Renal pelvis (tissue), 4 donors: ENCODE results near the gene FBXW9. TPM values are rescaled to one million over a fixed set of nuclear protein-coding genes. Genes with fewer than 3 reads are reported as not detected.
A peak's percentile ranks its signal among the peaks of the same experiment; 100 is the strongest.
"Not testable (repeated sequence)": the region's sequence is repeated elsewhere in the genome, so short reads cannot be mapped to it uniquely, and the experiment has no call there.

Source experiments
- DNase-seq: peaks from one replicate; pipeline ENCODE4 v3.0.0-alpha.2; 2013
- polyA plus RNA-seq, 3 donors: library from polyadenylated mRNA; unstranded; fragments of 120-200 nt; gene quantifications; one replicate each; pipeline ENCODE4 v1.2.1, GENCODE V29; 2013; ENCODE audit not compliant: insufficient read length in 3 of 3

FBXW9 gene
- polyA plus RNA-seq, 3 donors = 16.6 to 18.9 (median 18.3) TPM

GRCh38 chr19:12664406-12665280 is 31.8 kb downstream of the FBXW9 start:
- no peak for DNase-seq

DNA sequence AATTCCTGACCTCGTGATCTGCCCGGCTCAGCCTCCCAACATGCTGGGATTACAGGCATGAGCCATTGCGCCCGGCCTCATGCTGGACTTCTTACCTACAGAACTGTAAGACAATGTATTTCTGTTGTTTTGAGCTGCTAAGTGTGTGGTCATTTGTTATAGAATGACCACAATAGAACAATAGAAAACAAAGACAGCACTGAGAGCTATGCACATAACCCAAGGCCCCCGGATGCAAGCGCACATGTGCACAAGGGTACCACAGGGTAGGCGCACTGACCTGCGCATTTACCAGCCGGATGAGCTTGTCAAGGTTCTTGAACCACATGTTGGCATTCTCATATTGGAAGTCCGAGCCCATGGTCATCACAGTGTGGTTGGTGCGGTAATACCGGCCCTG is 35.5 kb downstream of the FBXW9 start:
- DNase-seq = no peak

DNA sequence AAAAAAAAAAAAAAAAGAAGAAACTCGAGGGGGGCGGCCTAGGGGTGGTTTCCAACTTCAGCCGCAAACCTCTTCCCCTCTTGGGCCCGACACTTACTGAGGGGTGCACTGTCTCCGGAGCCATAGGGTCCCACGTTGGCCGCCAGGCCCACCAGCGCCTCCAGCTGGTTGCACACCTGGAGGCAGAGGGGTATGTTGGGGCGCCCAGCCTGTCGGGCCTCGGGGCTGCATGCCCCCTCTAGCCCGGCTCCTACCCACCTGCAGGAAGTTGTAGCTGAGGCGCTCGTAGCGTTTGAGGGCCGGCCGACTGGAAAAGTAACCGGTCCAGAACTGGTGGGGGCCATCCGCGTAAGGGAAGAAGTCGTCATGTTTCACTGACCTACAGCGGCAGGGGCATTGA is 38.5 kb downstream of the FBXW9 start:
- DNase-seq = no peak

- no peak for DNase-seq
Observed at GRCh38 chr19:12656899-12657571, 39.4 kb downstream of the FBXW9 start.

GRCh38 chr19:12655546-12655945 is 40.9 kb downstream of the FBXW9 start:
- DNase-seq = no peak

- DNase-seq = no peak
Observed at GRCh38 chr19:12652219-12652618, 44.2 kb downstream of the FBXW9 start.

- DNase-seq = no peak
Observed at GRCh38 chr19:12649941-12650340, 46.5 kb downstream of the FBXW9 start.

GRCh38 chr19:12648088-12648487 is 48.3 kb downstream of the FBXW9 start:
- no peak for DNase-seq

- peak; percentile 54 for DNase-seq
Observed at GRCh38 chr19:12647490-12648071, 48.9 kb downstream of the FBXW9 start.

GRCh38 chr19:12647047-12647446 is 49.4 kb downstream of the FBXW9 start:
- DNase-seq = no peak

DNA sequence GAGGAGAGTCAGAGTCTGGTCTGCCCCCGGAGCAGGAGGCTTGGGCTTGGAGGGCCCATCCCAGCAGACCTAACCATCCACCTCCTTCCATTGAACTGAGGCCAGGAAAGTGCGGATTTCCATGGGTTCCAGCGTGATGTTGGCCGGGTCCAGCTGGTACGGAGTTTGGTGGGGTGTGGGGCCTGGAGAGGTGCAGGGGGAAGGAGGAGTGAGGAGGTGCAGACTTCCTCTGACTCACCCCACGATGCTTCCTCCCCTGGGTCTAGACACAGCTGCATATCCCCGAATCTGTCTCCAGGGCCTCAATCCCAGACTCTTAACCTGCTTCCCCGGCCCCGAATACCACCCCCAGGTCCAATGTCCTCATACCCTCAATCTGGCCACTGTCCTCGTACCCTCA is 49.9 kb downstream of the FBXW9 start:
- DNase-seq = no peak

DNA sequence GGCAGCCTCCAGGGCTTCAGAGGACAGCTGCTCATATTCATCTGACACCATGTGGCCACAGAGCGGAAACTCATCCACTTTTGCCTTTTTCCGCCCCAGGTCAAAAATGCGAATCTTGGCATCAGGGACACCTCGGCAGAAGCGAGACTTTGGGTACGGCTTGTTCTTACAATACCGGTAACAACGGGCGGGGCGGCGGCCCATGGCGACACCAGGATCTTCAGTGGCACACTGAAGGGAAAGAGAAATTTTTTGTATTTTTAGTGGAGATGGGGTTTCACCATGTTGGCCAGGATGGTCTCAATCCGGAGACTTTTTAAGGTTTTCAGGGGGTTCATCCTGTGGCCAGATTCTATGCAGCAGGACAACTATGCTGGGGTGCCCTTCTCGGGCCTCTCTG is 52.7 kb downstream of the FBXW9 start:
- DNase-seq = not testable (repeated sequence)

GRCh38 chr19:12642506-12642905 is 53.9 kb downstream of the FBXW9 start:
- DNase-seq = no peak

- DNase-seq = no peak
Observed at GRCh38 chr19:12641456-12641855, 55.0 kb downstream of the FBXW9 start.

DNA sequence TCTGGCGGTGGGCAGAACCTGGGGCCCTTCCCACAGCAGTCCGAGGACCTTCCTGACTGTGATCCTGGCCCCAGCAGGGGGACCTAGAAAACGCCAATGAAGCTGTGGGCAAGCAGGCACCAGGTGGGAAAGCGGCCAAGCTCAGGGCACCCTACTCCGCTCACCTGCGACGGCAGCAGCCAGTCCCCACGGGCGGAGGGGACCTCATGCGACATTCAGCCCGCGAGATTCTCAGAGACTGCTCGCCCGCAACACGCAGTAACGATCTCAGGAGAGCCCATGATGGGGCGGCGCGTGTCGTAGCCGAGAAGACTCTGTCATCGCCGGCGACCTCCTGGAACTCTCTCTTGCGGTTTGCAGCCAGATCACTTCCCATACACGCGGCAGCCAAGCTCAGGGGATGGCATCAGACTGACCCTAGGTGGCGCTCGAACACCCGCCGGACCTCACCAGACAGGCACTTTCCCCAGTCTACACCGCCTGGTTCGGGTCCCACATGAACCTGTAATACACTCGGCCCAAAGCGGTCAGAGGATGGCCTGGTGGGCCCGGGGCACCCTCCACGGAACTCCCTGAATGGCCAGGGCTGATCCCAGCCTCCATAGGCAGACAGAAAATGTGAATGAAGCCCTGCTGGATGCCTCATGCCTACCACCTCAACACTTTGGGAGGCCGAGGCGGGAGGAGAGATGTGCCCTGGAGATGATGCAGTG is 56.4 kb downstream of the FBXW9 start:
- peak; percentile 79 for DNase-seq

Other genes starting within 250 kb of the FBXW9 start
- gene ZNF709, start 211.8 kb downstream of the FBXW9 start, polyA plus RNA-seq = 10 to 100 TPM in 1 of 3 donors, 1 to 10 TPM in 2; 6.1 to 13.9 (median 7.5) TPM
- gene ZNF564, start 145.1 kb downstream of the FBXW9 start, polyA plus RNA-seq = 10 to 100 TPM; 12.0 to 13.6 (median 12.7) TPM
- gene ZNF490, start 85.8 kb downstream of the FBXW9 start, polyA plus RNA-seq = 1 to 10 TPM; 4.2 to 5.8 (median 5.6) TPM
- 10 to 100 TPM; 14.8 to 26.2 (median 22.0) TPM for gene ZNF791, start 85.7 kb downstream of the FBXW9 start, polyA plus RNA-seq
- gene MAN2B1, start 29.9 kb downstream of the FBXW9 start, polyA plus RNA-seq = 10 to 100 TPM; 31.3 to 41.3 (median 37.8) TPM
- gene WDR83, start 29.8 kb downstream of the FBXW9 start, polyA plus RNA-seq = 10 to 100 TPM; 19.7 to 27.9 (median 27.8) TPM
- gene DHPS, start 14.8 kb downstream of the FBXW9 start, polyA plus RNA-seq = 10 to 100 TPM; 83.0 to 91.7 (median 87.7) TPM
- under 1 TPM in 2 of 3 donors, not detected in 1; 0.28 to 0.68 TPM for gene GNG14, start 8.6 kb downstream of the FBXW9 start, polyA plus RNA-seq
- gene TNPO2, start 27.3 kb upstream of the FBXW9 start, polyA plus RNA-seq = 10 to 100 TPM; 73.6 to 96.4 (median 81.7) TPM
- 100 to 1,000 TPM; 172 to 217 (median 201) TPM for gene TRIR, start 38.1 kb upstream of the FBXW9 start, polyA plus RNA-seq
- 10 to 100 TPM; 86.8 to 98.0 (median 91.7) TPM for gene GET3, start 40.9 kb upstream of the FBXW9 start, polyA plus RNA-seq
- under 1 TPM in 1 of 3 donors, not detected in 2; 0.15 TPM for gene BEST2, start 55.2 kb upstream of the FBXW9 start, polyA plus RNA-seq
- gene HOOK2, start 78.9 kb upstream of the FBXW9 start, polyA plus RNA-seq = 10 to 100 TPM; 48.8 to 89.5 (median 81.1) TPM
- gene JUNB, start 94.9 kb upstream of the FBXW9 start, polyA plus RNA-seq = 10 to 100 TPM; 19.6 to 28.7 (median 20.5) TPM
- 100 to 1,000 TPM; 303 to 365 (median 345) TPM for gene PRDX2, start 105.2 kb upstream of the FBXW9 start, polyA plus RNA-seq
- gene THSD8, start 105.4 kb upstream of the FBXW9 start, polyA plus RNA-seq = 1 to 10 TPM; 4.4 to 5.8 (median 5.8) TPM
- 10 to 100 TPM; 28.8 to 48.4 (median 46.0) TPM for gene RNASEH2A, start 110.0 kb upstream of the FBXW9 start, polyA plus RNA-seq
- gene RTBDN, start 137.9 kb upstream of the FBXW9 start, polyA plus RNA-seq = not detected
- 1 to 10 TPM; 1.1 to 1.4 (median 1.3) TPM for gene MAST1, start 141.9 kb upstream of the FBXW9 start, polyA plus RNA-seq
- 10 to 100 TPM in 1 of 3 donors, 1 to 10 TPM in 2; 8.1 to 11.1 (median 9.1) TPM for gene DNASE2, start 184.8 kb upstream of the FBXW9 start, polyA plus RNA-seq
- gene KLF1, start 190.6 kb upstream of the FBXW9 start, polyA plus RNA-seq = under 1 TPM; 0.20 to 0.46 (median 0.45) TPM
- 10 to 100 TPM; 33.9 to 42.9 (median 36.7) TPM for gene GCDH, start 194.5 kb upstream of the FBXW9 start, polyA plus RNA-seq
- gene SYCE2, start 222.7 kb upstream of the FBXW9 start, polyA plus RNA-seq = 1 to 10 TPM; 2.4 to 6.2 (median 5.5) TPM
- 10 to 100 TPM; 54.6 to 65.4 (median 62.1) TPM for gene FARSA, start 237.1 kb upstream of the FBXW9 start, polyA plus RNA-seq
- 1,000 to 10,000 TPM in 1 of 3 donors, 100 to 1,000 TPM in 2; 860 to 1,005 (median 871) TPM for gene CALR, start 242.0 kb upstream of the FBXW9 start, polyA plus RNA-seq
- 10 to 100 TPM; 81.0 to 92.7 (median 89.6) TPM for gene RAD23A, start 249.2 kb upstream of the FBXW9 start, polyA plus RNA-seq